ENCODE measurements around the gene TNS1.

- TF ChIP-seq POLR2A (IDR thresholded peaks at IDR 0.05) (no peak), CTCF (IDR thresholded peaks at IDR 0.05) (no peak)
Measured at GRCh38 chr2:217818293-217818850, 184.4 kb downstream of the TNS1 start.

Measured in tibial nerve (tissue), 3 donors.